HCT116 (cell line): ENCODE measurements around the gene ITM2C.
A peak's percentile ranks its signal among the peaks of the same experiment; 100 is the strongest.

ENCODE experiments used
- CTCF ChIP-seq, 3 experiments: fragments of 200-600 bp in 1 of 3; sonication (generic) in 1 of 3; IDR thresholded peaks in 2 of 3; conservative IDR thresholded peaks in 1 of 3; 2 replicates each; pipeline ENCODE4 v1.5.1; 2012 to 2017; ENCODE audit warnings: low read depth in 2 of 3, low read length in 2 of 3, antibody characterized with exemption in 1 of 3, borderline replicate concordance in 1 of 3, control low read depth in 1 of 3, mild to moderate bottlenecking in 1 of 3, mixed read lengths in 1 of 3, mixed run types in 1 of 3, moderate library complexity in 1 of 3; ENCODE audit not compliant: insufficient read depth in 1 of 3
- EZH2 ChIP-seq: fragments of 200-600 bp; sonication (generic); IDR thresholded peaks from 2 replicates; pipeline ENCODE4 v1.6.1; 2017; ENCODE audit warnings: antibody characterized with exemption, mixed run types
- JUND ChIP-seq: IDR thresholded peaks from 2 replicates; pipeline ENCODE4 v1.6.1; 2012
- POLR2A ChIP-seq: IDR thresholded peaks from 2 replicates; pipeline ENCODE4 v1.7.0; 2011; ENCODE audit warnings: borderline replicate concordance; ENCODE audit not compliant: insufficient read depth, insufficient read length; ENCODE audit errors: extremely low read depth
- POLR2AphosphoS5 ChIP-seq: IDR thresholded peaks from 2 replicates; pipeline ENCODE4 v1.6.1; 2011; ENCODE audit warnings: mild to moderate bottlenecking, low read depth, low read length, moderate library complexity
- RAD21 ChIP-seq: IDR thresholded peaks from 2 replicates; pipeline ENCODE4 v1.6.1; 2012; ENCODE audit warnings: low read depth, mild to moderate bottlenecking
- ZBTB33 ChIP-seq: IDR thresholded peaks from 2 replicates; pipeline ENCODE4 v1.6.1; 2011; ENCODE audit warnings: mild to moderate bottlenecking, low read length, moderate library complexity; ENCODE audit not compliant: insufficient replicate concordance; ENCODE audit errors: extremely low read depth

- TF ChIP-seq POLR2AphosphoS5: peak; percentile 22; the same call in 1 of the 2 replicates
- TF ChIP-seq CTCF (IDR thresholded peaks at IDR 0.05 in 2 of 3, conservative IDR thresholded peaks at IDR 0.05 in 1 of 3; ENCODE audit: borderline replicate concordance in 1 of 3, insufficient read depth in 1 of 3, low read depth in 2 of 3, low read length in 2 of 3): no peak
- TF ChIP-seq EZH2: no peak
- TF ChIP-seq ZBTB33: no peak
- no peak for TF ChIP-seq POLR2A
- TF ChIP-seq JUND: peak; percentile 74
- TF ChIP-seq RAD21: no peak
Observed at GRCh38 chr2:230908595-230909191, 44.0 kb downstream of the ITM2C start.
